M059J (cell line): ENCODE data around the gene DAO. TPM values are rescaled to one million over a fixed set of nuclear protein-coding genes. Genes with fewer than 3 reads are reported as not detected.
A peak's percentile ranks its signal among the peaks of the same experiment; 100 is the strongest.

Experiments used
- DNase-seq: peaks from one replicate; pipeline ENCODE4 v3.0.0-alpha.2; 2012; ENCODE audit warnings: low read depth
- total RNA-seq: library from RNA; depleted of rRNA; stranded (reverse); fragments of >200 nt; shearing (Covaris generic); gene quantifications from 2 replicates; pipeline ENCODE4 v1.2.3, GENCODE V29; 2014; rRNA removed

Gene DAO
- total RNA-seq, 1 experiment from 2014 or later = not detected

DNA sequence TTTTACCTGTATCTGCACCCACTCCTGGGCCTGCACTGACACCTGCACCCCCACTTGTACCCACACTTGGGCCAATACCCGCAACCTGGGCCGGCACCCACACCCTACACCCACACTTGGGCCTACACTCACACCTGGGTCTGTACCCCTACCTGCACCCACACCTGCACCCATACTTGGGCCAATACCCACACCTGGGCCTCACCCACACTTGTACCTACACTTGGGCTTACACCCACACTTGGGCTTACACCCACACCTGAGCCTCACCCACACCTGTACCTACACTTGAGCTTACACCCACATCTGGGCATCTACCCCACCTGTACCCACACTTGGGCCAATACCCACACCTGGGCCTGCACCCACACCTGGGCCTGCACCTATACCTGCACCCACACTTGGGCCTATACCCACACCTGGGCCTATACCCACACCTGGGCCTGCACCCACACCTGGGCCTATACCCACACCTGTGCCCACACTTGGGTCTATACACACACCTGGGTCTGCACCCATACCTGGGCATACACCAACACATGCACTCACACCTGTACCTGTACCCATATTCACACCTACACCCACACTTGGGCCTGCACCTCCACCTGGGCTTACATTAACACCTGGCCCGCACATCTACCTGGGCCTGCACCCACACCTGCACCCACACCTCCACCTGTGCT is 39.2 kb downstream of the DAO start:
- DNase-seq = no peak

- DNase-seq = no peak
Measured at GRCh38 chr12:108921946-108922345, 42.1 kb downstream of the DAO start.

GRCh38 chr12:108922918-108923317 is 43.0 kb downstream of the DAO start:
- DNase-seq = no peak

GRCh38 chr12:108928695-108929094 is 48.8 kb downstream of the DAO start:
- DNase-seq = no peak

DNA sequence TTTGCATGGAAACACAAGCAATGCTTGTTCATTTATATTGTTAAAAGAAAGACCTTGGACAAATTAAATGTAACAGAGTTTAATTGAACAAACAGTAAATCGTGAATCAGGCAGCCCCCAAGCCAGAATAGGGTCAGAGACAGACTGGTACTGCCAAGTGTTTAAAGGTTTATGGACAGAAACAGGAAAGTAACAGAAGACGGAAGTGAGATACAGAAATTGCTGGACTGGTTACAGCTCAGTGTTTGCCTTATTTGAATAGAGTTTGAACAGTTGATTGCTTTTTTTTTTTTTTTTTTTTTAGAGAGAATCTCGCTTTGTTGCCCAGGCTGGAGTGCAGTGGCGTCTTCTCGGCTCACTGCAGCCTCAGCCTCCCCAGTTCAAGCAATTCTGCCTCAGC is 50.3 kb downstream of the DAO start:
- DNase-seq = no peak

GRCh38 chr12:108930756-108931155 is 50.9 kb downstream of the DAO start:
- no peak for DNase-seq

DNA sequence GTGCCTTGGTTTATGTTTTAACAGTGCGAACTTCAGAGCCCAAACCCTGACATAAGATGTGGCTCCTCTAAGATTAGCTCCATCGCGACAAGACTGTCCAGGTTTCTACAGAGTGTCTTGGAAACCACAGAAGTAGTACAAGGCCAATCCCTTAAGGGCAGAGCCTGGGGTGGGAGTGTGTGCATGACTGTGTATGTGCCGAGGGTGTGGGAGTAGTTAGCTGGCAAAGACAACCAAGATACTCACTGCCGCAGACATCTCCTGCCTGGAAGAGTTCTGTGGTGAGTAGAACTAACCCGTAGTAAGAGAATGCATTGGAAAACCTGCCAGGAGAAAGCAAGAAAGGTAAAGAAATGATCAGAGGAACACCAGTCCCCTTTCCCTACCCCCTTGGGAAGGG is 54.1 kb downstream of the DAO start:
- peak; percentile 28 for DNase-seq

GRCh38 chr12:108935159-108935763 is 55.4 kb downstream of the DAO start:
- DNase-seq = no peak

GRCh38 chr12:108938247-108938924 is 58.5 kb downstream of the DAO start:
- DNase-seq = no peak

DNA sequence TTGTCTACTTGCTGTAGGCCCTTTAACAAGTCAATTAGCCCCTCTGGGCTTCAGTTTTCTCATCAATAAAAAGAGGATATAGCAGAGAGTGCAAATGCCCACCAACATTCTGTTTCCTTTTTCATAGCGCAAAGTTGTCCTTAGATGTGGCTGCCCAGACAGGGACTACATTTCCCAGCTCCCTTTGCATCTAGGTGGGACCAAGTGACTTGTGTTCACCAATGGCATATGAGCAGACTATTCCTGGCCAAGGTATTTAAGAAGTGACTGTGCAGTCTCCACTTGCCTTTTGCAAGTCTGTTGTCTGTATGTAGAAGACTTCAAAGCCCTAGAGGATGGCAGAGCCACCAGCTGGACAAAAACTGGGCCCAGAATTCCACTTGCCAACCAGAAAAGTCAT is 59.7 kb downstream of the DAO start:
- DNase-seq = peak; percentile 33

DNA sequence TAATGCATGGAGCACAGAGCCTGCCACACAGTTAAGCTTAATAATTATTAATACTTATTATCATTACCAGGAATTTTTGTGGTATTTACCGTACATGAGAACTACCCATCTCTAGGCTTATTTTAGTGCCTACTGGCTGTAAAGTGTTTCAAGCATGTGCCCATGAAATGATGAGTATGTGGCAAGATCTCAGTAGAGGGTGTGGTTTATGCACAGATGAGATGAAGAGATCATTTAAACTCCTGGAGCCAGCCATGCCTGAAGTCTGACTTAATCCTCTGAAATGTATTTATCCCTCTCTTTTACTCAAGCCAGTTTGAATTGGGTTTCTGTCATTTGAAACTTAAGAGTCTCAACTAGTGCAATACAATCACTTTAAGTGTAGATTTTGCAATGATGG is 60.2 kb downstream of the DAO start:
- no peak for DNase-seq

- no peak for DNase-seq
Measured at GRCh38 chr12:108947097-108947496, 67.2 kb downstream of the DAO start.

DNA sequence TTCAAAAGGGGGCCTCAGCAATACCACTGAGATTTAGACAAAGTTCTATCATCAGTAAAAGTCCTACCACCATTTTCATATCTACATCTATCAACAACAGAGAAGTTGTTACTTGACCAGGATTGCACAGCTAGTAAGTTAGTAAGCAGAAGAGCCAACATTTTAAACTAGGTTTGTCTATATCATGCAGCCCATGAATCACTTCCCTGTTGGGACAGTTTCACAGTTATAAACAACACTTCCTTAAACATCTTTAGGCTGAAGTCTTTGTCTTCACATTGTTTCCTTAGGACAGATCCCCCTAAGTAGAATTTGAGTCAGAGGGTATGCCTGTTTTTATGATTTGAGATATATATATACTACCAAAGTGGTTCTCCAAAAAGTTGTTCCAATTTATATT is 68.5 kb downstream of the DAO start:
- DNase-seq = no peak

- DNase-seq = no peak
Measured at GRCh38 chr12:108949976-108950375, 70.1 kb downstream of the DAO start.

Other genes with a start within 250 kb of the DAO start
- gene SELPLG, start 246.2 kb upstream of the DAO start, total RNA-seq = 0.42 and 0.79 TPM in 2 replicates
- 118 and 171 TPM in 2 replicates for gene CORO1C, start 148.6 kb upstream of the DAO start, total RNA-seq
- gene SSH1, start 22.5 kb upstream of the DAO start, total RNA-seq = 10.5 and 20.1 TPM in 2 replicates
- not detected in 2 replicates for gene SVOP, start 141.0 kb downstream of the DAO start, total RNA-seq
- gene USP30, start 172.5 kb downstream of the DAO start, total RNA-seq = 10.6 and 18.7 TPM in 2 replicates
- 4.2 and 10.8 TPM in 2 replicates for gene ALKBH2, start 213.4 kb downstream of the DAO start, total RNA-seq
- gene UNG, start 217.5 kb downstream of the DAO start, total RNA-seq = 72.3 and 78.1 TPM in 2 replicates
- 5.5 and 6.6 TPM in 2 replicates for gene ACACB, start 236.5 kb downstream of the DAO start, total RNA-seq